Choroid plexus epithelial cell (primary cell): ENCODE measurements around the gene OPCML.
A peak's percentile ranks its signal among the peaks of the same experiment; 100 is the strongest.

Source experiments
- DNase-seq: peaks from one replicate; pipeline ENCODE4 v3.0.0-alpha.2; 2010; ENCODE audit warnings: low read depth
- H3K4me3 ChIP-seq: 2 replicates; pipeline ENCODE4 v1.5.1; 2011; ENCODE audit warnings: low read depth, mild to moderate bottlenecking, control low read depth, low read length, moderate library complexity
- TF ChIP-seq, protein P1 (sequence below): conservative IDR thresholded peaks from 2 replicates; pipeline ENCODE4 v1.5.1; 2011; ENCODE audit warnings: low read depth, mild to moderate bottlenecking, control low read depth, inconsistent platforms, low read length, moderate library complexity

OPCML gene

DNA sequence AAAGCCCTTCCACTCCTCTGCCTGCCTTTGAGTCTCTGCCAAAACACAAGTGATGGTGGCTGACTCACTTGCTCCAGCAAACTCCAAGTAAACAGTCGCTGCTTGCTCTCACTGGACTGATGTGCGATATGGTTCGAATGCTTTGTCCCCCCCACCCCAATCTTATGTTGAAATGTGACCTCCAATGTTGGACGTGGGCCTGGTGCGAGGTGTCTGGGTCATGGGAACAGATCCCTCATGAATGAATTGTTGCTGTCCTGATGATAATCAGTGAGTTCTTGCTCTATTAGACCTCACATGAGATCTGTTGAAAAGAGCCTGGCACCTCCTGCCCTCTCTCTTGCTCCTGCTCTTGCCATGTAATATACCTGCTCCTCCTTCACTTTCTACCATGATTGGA, 747.9 kb downstream of the OPCML start:
- DNase-seq, result peak; percentile 50
- TF ChIP-seq, protein P1, sequence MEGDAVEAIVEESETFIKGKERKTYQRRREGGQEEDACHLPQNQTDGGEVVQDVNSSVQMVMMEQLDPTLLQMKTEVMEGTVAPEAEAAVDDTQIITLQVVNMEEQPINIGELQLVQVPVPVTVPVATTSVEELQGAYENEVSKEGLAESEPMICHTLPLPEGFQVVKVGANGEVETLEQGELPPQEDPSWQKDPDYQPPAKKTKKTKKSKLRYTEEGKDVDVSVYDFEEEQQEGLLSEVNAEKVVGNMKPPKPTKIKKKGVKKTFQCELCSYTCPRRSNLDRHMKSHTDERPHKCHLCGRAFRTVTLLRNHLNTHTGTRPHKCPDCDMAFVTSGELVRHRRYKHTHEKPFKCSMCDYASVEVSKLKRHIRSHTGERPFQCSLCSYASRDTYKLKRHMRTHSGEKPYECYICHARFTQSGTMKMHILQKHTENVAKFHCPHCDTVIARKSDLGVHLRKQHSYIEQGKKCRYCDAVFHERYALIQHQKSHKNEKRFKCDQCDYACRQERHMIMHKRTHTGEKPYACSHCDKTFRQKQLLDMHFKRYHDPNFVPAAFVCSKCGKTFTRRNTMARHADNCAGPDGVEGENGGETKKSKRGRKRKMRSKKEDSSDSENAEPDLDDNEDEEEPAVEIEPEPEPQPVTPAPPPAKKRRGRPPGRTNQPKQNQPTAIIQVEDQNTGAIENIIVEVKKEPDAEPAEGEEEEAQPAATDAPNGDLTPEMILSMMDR, result no peak
- H3K4me3 ChIP-seq, result no peak overlapping the region

DNA sequence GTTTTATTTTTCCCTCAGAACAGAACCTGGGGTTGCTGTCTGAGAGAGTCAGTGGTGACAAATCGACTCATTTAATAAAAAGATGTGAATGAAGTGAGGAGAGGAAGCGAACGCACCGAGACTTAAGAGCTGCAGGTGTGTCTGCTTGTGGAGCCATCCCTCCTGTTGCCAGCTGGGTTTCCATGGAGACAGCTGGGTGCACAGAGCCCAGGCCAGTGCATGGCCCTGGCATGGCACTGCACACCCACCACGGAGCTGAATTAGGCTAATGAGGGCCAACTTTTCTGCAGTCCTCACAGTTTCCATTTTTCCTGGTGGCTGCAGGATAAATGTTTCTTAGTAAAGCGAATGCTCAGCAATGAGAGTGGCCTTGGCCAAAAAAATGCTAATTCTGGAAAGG, 750.2 kb downstream of the OPCML start:
- TF ChIP-seq, protein P1, result no peak
- no peak overlapping the region for H3K4me3 ChIP-seq
- DNase-seq, result no peak

DNA sequence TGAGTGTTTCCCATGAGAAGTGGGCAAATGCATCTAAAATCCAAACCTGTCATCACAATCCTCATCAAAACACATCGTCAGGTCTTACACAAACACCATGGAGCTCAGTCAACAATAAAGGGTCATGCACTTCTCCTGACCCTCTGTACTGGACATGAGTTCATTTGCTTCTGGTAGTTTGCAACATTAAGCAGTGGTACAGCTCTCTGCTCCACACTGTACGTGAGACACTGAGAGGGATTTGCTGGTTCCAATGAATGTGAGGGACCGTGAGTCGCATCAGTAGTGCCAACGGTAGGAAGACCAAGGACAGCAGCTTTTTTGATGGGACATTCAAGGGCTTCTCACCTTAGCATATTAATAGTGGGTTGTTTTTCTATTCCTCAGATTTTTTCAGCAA, 752.3 kb downstream of the OPCML start:
- no peak overlapping the region for H3K4me3 ChIP-seq
- peak; percentile 61 for DNase-seq
- TF ChIP-seq, protein P1, result no peak

DNA sequence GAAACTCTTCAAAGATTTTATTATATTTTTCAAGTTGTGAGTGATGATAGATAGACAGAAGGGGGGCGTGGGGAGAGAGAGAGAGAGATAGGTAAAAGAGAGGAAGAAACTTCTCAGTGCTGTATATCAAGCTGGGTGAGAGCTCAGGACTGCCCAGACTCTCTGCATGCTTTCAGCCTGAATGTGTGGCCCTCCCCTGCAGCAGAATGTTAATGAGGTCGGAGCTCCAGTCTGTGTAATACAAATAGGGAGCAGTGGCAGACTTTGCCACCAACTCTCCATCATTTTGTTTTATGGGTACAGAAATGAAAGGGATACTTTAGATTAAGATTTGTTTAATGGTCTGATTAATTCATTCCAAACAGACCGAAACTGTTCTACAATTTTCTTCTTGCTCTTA, 752.8 kb downstream of the OPCML start:
- peak; percentile 28 for DNase-seq
- TF ChIP-seq, protein P1, result no peak

DNA sequence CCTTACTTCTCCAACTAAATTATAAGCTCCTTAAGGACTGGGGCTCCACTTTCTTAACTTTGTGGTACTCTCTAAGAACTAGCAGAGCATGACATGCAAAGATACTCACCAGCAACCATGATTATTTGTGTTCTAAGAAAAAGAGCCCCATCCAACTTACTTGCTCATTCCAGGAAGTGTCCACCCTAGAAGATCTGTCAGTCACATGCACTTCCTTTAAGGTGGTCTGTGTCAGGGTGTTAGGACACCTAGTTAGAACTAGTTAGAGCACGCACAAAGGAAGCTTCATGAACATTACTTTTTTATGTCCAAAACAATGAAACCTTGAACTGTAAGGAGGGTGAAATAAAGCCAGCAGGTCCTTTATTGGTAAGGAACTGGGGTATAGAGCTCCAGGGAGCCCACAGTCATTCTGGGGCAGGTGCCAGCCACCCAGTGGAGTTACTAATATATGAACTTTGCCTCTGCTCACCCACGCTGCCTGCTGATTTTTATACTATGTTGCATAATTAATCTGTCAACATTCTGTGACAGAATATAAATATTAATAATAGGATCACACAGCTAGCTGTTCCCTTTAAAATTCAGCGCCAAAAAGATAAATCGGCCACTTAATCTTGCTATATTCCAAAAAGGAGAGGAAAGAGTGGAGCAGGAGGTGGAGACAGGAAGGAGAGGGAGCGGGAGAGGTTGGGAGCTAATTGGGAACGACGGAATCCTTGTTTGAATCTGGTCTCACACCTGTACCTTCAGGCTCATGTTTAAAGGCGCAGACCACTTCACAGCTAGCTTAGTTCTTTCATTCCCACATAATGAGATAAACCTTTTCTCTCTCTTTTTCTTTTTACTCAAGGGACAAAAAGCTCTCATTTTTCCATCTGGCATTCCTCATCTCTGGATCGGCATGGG, 755.0 kb downstream of the OPCML start:
- no peak overlapping the region for H3K4me3 ChIP-seq
- TF ChIP-seq, protein P1, result no peak
- no peak for DNase-seq

More for the DNA sequence above, 752.8 kb downstream of the OPCML start:
- no peak overlapping the region for H3K4me3 ChIP-seq

DNA sequence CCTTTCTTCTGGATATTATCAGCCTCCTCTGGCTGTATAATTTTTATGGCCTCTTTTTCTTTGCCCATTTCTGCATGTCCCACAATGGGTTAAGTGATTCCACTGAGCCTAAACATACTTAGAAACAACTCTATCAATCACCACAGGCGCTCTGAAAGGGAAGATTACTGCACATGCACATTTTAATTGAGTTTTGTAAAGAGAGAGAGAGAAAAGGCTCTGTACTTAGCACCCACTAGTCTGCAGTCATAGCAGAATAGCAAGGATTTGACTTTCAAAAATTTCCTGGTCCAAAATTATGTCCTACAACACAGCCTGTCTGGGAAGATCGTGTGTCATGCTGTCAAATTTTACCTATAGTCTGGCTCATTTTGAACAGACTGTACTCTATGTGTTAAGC, 758.5 kb downstream of the OPCML start:
- TF ChIP-seq, protein P1, result no peak
- no peak for DNase-seq
- no peak overlapping the region for H3K4me3 ChIP-seq
